GM12875 (cell line): ENCODE data around the gene VASH1.

Experiments used
- H3K4me3 ChIP-seq: one replicate; pipeline ENCODE4 v1.5.1; 2011; ENCODE audit warnings: low read depth, low read length, control low read depth
- TF ChIP-seq, protein P1 (sequence below): IDR thresholded peaks from 2 replicates; pipeline ENCODE4 v1.5.1; 2011; ENCODE audit warnings: low read depth, mild to moderate bottlenecking, control low read depth, inconsistent platforms, low read length, moderate library complexity, borderline replicate concordance; ENCODE audit not compliant: insufficient read depth

Gene VASH1

DNA sequence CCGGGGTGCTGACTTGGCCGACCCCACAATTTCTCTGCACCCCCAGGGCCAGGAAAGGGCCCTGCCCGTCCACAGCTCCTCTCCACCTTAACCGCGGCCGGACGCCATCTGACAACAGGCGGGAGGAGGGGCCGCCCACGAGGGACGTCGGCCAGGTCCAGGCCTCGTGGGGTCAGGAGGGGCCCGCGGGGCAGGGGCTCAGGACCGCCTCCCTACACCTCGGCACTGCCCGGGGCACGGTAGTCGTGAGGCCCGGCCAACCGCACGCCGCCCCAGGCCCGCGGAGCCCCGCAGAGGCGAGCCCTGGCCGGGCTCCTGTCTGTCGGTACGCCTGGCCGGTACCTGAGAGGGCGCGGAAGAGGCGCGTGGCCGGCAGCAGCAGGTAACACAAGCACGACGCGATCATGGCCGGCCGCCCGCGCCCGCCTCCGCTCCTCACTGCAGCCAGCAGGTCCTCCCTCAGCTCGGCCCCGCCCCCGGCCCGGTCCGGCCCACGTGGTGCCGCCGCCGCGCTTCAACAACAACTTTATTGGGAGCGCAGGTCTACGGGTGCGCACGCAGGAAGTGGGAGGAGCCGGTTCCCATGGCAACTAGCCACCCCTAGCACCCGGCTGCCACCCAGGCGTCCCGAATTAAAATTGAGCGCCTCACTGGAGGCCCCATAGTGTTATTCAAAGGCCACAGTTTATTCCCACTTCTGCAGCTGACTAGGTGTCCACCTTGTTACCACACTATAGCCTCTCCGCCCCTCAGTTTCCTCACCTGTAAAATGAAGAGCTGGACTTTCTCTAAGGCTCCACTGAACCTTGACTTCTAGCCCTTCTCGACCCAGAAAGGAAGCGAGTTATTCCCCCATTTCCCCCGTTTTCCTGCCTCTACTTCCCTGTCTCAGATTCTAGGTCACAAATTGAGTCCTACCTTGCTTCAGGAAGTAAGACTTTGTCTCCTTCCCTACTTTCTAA is 51.4 kb downstream of the VASH1 start, which contains the start of gene ANGEL1:
TSS of gene ANGEL1 (minus strand) at position 461 of the 962 bp plus-strand sequence. CDS start at position 406, 55 bp downstream.
- TF ChIP-seq, protein P1, sequence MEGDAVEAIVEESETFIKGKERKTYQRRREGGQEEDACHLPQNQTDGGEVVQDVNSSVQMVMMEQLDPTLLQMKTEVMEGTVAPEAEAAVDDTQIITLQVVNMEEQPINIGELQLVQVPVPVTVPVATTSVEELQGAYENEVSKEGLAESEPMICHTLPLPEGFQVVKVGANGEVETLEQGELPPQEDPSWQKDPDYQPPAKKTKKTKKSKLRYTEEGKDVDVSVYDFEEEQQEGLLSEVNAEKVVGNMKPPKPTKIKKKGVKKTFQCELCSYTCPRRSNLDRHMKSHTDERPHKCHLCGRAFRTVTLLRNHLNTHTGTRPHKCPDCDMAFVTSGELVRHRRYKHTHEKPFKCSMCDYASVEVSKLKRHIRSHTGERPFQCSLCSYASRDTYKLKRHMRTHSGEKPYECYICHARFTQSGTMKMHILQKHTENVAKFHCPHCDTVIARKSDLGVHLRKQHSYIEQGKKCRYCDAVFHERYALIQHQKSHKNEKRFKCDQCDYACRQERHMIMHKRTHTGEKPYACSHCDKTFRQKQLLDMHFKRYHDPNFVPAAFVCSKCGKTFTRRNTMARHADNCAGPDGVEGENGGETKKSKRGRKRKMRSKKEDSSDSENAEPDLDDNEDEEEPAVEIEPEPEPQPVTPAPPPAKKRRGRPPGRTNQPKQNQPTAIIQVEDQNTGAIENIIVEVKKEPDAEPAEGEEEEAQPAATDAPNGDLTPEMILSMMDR, result no peak
- peak within 1 kb of the TSS; percentile 72 for H3K4me3 ChIP-seq

DNA sequence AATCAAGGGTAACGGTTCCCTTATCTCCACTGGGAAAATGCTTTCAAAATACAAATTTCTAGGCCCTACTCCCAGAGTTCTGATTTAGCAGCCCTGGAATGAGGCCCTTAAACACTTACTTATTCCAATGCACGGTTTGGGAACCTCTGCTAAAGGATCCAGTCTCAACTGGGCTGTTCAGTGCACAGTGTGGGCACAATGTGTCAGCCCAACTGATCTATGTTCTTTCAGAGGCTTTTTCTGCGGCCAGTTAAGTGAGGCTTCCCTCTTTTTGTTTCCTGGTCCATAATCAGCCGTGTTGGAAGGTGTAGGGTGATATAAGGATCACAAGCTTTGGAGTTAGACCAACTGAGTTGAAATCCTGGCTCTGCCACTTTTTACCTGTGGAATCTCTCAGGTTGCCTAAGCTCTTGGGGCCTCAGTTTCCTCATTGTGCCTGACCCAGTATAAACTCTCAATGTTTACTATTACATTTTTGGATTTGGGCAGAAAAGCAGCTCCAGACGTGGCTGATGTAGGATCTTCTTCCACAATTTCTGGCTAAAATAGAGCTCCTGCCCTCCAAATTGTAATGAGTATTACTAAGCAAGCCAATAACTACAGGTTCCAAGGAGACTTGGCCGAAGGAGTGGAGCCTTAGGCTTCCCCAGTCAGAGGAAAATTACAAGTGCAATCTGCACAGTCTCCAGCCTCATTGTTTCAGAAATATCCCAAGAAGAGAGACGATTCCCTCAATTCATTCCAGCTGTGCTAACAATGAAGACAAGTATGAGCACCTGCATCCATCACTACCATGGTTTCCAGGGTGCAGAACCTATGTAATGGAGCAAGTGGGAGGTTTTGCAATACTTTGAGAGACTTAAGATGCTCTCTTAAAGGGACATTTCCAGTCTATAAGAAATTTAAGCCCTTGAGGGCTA is 53.7 kb downstream of the VASH1 start:
- no peak overlapping the region for H3K4me3 ChIP-seq
- TF ChIP-seq, protein P1, result no peak

DNA sequence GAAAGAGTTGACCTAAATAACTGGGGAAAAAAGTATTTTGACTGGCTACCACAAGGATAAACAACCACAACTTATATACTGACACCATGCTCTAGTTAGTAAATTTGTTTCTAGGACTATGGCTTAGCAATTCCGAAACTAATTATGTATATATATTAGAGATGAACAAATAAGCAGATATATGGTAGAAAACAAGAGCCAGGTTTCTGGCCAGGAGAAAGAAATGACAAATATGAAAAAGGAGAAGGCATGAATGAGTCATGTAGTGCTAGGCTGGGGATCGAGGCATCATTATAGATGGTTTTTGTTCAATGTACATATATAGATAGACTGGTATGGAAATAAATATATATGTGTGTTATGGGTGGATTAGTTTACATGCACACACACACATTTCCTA is 59.4 kb downstream of the VASH1 start:
- TF ChIP-seq, protein P1, result no peak
- no peak overlapping the region for H3K4me3 ChIP-seq

DNA sequence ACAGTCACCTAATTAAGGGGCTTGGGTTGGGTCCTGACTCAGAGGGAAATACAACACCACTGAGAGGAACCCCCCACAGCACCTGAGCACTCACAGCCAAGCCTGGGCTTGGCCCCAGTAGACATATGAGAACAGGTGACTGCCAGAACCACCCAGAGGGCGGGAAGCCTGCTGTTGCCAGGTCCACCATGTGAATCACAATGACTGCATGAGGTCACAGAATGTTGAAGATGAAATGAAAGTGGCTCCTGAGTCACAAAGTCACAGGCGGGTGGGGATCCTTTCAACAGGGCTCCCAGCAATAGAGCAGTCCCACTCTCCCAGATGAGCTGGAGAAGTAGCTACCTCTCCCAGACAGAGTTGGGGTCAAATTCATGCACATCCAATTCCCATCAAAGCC is 64.9 kb downstream of the VASH1 start, which contains the start of gene LRRC74A:
TSS of gene LRRC74A (plus strand) at position 287 of the 400 bp plus-strand sequence. CDS start 290 bp downstream, outside the sequence.
- no peak within 1 kb of the TSS for H3K4me3 ChIP-seq
- TF ChIP-seq, protein P1, result no peak

DNA sequence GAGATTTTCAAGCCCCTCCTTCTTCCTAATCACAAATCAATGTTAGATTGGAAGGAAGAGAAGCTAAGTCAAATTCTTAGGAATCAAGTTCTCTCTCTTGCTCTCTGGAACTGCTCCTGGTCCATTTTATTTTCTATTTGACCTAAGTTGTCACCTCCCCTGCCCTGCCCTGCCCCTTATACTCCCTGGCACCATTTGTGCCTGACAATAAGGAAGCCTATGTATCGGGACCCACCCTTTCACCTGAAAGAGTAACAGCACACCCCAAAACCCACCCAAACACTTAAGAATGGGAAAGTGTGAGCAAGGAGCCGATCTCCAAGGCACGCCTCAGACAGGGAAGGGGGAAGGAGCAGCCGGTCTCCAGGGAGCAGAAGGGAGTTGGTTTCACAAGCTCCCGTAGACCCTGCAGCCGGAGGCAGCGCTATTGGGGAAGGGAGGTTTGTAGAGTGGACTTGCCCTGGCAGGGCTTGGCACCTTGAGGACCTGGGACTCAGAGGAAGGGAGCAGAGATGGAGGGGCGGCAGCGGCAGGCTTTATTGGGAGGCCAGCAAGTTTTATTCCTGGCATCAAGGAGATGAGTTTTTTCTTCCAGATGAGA is 66.5 kb downstream of the VASH1 start:
- H3K4me3 ChIP-seq, result no peak overlapping the region
- TF ChIP-seq, protein P1, result no peak

DNA sequence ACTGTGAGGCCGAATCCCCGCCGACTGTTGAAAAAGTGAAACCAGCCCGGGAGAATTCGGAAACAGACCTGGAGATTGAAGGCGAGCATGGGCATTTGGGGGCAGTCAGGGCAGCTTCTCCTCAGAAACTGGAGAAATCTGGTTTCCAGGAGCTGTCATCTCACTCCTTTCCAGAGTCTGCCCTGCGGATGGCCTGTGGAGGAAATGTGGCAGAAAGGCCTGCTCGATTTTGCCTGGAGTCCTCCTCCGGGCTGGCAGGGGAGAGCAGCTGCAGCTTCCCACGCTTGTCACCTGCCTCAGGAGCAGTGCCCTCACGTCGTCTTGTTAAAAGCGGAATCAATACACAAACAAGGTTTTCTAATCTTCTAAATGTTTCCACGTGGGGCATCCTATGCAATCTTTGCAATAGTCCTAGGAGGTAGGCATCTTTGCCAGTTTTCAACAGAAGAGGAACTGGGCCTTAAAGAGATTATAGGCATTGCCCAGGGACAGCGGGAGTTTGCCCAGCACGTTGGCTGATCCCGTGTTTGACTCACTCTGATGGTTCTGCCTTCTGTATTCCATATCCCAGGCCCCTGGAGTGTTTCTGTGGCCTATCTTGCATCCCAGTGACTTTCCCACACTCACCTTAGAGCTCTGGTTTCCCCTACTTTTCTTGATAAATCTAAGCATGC is 67.2 kb downstream of the VASH1 start:
- TF ChIP-seq, protein P1, result no peak
- H3K4me3 ChIP-seq, result no peak overlapping the region
